ENCODE measurements around the gene MBD3L5.
"Not testable (repeated sequence)": the region's sequence is repeated elsewhere in the genome, so short reads cannot be mapped to it uniquely, and the experiment has no call there.

Gene MBD3L5

GRCh38 chr19:7030278-7030677 lies at the start of gene MBD3L5:
Gene MBD3L5, plus strand, starts transcription at chr19:7030578. Its CDS starts 34 bp downstream, at chr19:7030612.
- DNase-seq = not testable (repeated sequence)

- DNase-seq = no peak
Measured at GRCh38 chr19:6983448-6983847, 46.9 kb upstream of the MBD3L5 start.

GRCh38 chr19:6987850-6988249 lies 42.5 kb upstream of the MBD3L5 start:
- no peak for DNase-seq

GRCh38 chr19:6988257-6988656 lies 42.1 kb upstream of the MBD3L5 start:
- no peak for DNase-seq

- no peak for DNase-seq
Measured at GRCh38 chr19:6995054-6995453, 35.3 kb upstream of the MBD3L5 start.

GRCh38 chr19:6996810-6997209 lies 33.6 kb upstream of the MBD3L5 start:
- DNase-seq = no peak

GRCh38 chr19:6997679-6998445 lies 32.5 kb upstream of the MBD3L5 start:
- no peak for DNase-seq

GRCh38 chr19:6999933-7000332 lies 30.4 kb upstream of the MBD3L5 start:
- no peak for DNase-seq

- DNase-seq = no peak
Measured at GRCh38 chr19:7000333-7000732, 30.0 kb upstream of the MBD3L5 start.

GRCh38 chr19:7000816-7001215 lies 29.6 kb upstream of the MBD3L5 start:
- DNase-seq = no peak

GRCh38 chr19:7004313-7004931 lies 26.0 kb upstream of the MBD3L5 start:
- peak; percentile 11 for DNase-seq

- DNase-seq = no peak
Measured at GRCh38 chr19:7006135-7006704, 24.2 kb upstream of the MBD3L5 start.

GRCh38 chr19:7007859-7008258 lies 22.5 kb upstream of the MBD3L5 start:
- no peak for DNase-seq

GRCh38 chr19:7010722-7011593 lies 19.4 kb upstream of the MBD3L5 start:
- DNase-seq = peak; percentile 48

- no peak for DNase-seq
Measured at GRCh38 chr19:7013678-7014077, 16.7 kb upstream of the MBD3L5 start.

GRCh38 chr19:7018828-7019227 lies 11.6 kb upstream of the MBD3L5 start:
- no peak for DNase-seq

GRCh38 chr19:7021331-7021730 lies 9.0 kb upstream of the MBD3L5 start, which contains the start of gene MBD3L2B:
Gene MBD3L2B, minus strand, starts transcription at chr19:7021431. Its CDS starts 34 bp downstream, at chr19:7021397.
- DNase-seq = not testable (repeated sequence)

GRCh38 chr19:7028790-7029189 lies 1.6 kb upstream of the MBD3L5 start:
- not testable (repeated sequence) for DNase-seq

- not testable (repeated sequence) for DNase-seq
Measured at GRCh38 chr19:7040079-7040478, 9.7 kb downstream of the MBD3L5 start, which contains the start of gene MBD3L4. Gene MBD3L4, minus strand, starts transcription at chr19:7040179. Its CDS starts 35 bp downstream, at chr19:7040144.

GRCh38 chr19:7041563-7041962 lies 11.2 kb downstream of the MBD3L5 start:
- not testable (repeated sequence) for DNase-seq

- DNase-seq = not testable (repeated sequence)
Measured at GRCh38 chr19:7049021-7049420, 18.6 kb downstream of the MBD3L5 start, which contains the start of gene MBD3L2. Gene MBD3L2, plus strand, starts transcription at chr19:7049321. Its CDS starts 53 bp downstream, at chr19:7049374.

GRCh38 chr19:7051421-7051820 lies 21.0 kb downstream of the MBD3L5 start:
- DNase-seq = not testable (repeated sequence)

GRCh38 chr19:7052896-7053295 lies 22.5 kb downstream of the MBD3L5 start:
- not testable (repeated sequence) for DNase-seq

Data from NCI-H446 treated with DMSO at 0.1 percent for 48 hours (cell line).